ENCODE results near the gene TSHZ2. TPM values are rescaled to one million over a fixed set of nuclear protein-coding genes. Genes with fewer than 3 reads are reported as not detected.

Gene TSHZ2
- total and polyA plus RNA-seq, 2 experiments from 2014 or later, result 1.1 to 5.2 TPM

DNA sequence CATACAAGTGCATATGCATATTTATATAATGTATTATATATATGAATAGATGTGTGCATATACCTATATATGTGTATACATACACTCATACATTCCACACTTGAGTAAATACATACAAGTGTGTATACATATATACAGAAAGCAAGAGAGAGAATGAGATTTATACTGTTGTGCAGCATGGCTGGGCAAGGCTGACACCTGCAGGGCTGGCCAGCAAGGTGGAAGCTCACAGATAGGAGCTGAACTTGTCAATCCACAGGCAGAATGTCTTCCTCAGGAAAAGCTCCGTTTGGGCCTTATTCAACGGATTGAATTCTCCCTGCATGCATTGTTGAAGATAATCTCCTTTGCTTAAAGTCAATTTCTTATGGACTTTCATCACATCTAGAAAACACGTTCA lies 364.7 kb downstream of the TSHZ2 start:
- H3K9me2 ChIP-seq (replicated peaks; ENCODE audit: insufficient read depth), result no peaks in the 10 kb centered on the region
- H3K27ac ChIP-seq, result no peak overlapping the region
- no peaks in the 10 kb centered on the region for H3K79me2 ChIP-seq
- DNase-seq (ENCODE audit: low spot score), result no peak
- H3K9me3 ChIP-seq (ENCODE audit: low read depth), result no peaks in the 10 kb centered on the region
- 86% methylated on average over 3 of the region's 3 CpGs for WGBS (ENCODE audit: low lambda C conversion rate, missing lambda C conversion rate)
- TF ChIP-seq, protein P1, sequence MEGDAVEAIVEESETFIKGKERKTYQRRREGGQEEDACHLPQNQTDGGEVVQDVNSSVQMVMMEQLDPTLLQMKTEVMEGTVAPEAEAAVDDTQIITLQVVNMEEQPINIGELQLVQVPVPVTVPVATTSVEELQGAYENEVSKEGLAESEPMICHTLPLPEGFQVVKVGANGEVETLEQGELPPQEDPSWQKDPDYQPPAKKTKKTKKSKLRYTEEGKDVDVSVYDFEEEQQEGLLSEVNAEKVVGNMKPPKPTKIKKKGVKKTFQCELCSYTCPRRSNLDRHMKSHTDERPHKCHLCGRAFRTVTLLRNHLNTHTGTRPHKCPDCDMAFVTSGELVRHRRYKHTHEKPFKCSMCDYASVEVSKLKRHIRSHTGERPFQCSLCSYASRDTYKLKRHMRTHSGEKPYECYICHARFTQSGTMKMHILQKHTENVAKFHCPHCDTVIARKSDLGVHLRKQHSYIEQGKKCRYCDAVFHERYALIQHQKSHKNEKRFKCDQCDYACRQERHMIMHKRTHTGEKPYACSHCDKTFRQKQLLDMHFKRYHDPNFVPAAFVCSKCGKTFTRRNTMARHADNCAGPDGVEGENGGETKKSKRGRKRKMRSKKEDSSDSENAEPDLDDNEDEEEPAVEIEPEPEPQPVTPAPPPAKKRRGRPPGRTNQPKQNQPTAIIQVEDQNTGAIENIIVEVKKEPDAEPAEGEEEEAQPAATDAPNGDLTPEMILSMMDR (IDR thresholded peaks at IDR 0.05; ENCODE audit: poor library complexity), result peak; percentile 5
- TF ChIP-seq EZH2phosphoT487 (IDR thresholded peaks at IDR 0.05; ENCODE audit: low read depth, severe bottlenecking, unreplicated experiment), result no peak
- H3K4me1 ChIP-seq (ENCODE audit: insufficient read depth), result peaks cover 4% of the 10 kb centered on the region
- H3K27me3 ChIP-seq, result no peaks in the 10 kb centered on the region
- H4K20me1 ChIP-seq (ENCODE audit: insufficient read depth, poor library complexity, severe bottlenecking), result no peaks in the 10 kb centered on the region
- H2AFZ ChIP-seq, result no peak overlapping the region
- H3K36me3 ChIP-seq (replicated peaks; ENCODE audit: insufficient read depth, low read depth), result no peaks in the 10 kb centered on the region
- no peak overlapping the region for H3K4me2 ChIP-seq
- H3K4me3 ChIP-seq, result no peak overlapping the region

DNA sequence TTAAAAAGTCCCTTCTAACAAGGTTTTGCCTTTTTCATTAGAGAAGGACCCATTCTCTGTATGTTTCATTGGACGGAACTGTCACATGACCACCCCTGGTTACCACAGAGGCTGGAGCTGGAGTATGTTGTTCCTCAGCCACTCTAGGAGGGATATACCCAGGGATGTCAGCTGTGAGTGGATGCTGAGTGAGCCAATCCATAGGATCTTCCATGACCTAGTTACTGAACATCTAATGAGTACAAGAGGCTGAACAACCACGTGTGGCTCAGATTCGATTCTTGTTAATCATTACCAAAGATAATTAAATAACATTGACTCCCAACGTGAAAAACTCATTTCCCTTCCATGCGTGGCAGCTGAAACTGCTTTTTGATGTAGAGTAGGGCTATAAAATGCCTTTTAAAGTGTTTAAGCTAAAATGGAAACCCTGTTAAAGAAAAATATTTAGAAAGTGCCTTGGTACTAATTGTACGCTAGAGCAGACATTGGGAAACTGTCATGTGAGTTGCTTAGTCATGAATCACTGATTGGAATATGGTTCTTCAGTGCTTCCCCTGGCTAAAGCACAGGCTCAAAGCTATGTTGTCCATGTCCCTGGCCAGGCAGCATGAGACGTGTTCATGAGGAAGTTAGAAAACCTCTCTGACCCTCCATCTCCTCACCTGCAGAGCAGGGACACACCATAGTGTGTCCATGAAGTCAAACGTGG lies 365.4 kb downstream of the TSHZ2 start:
- Histone ChIP-seq H3K9me3 (ENCODE audit: low read depth) (no peaks in the 10 kb centered on the region), H2AFZ (no peak overlapping the region), H3K4me3 (no peak overlapping the region), H3K4me2 (no peak overlapping the region), H3K4me1 (ENCODE audit: insufficient read depth) (peaks cover 4% of the 10 kb centered on the region), H3K36me3 (replicated peaks; ENCODE audit: insufficient read depth, low read depth) (no peaks in the 10 kb centered on the region), H3K27ac (peak overlapping the region; percentile 68), H3K79me2 (no peaks in the 10 kb centered on the region), H4K20me1 (ENCODE audit: insufficient read depth, poor library complexity, severe bottlenecking) (no peaks in the 10 kb centered on the region), H3K27me3 (no peaks in the 10 kb centered on the region), H3K9me2 (replicated peaks; ENCODE audit: insufficient read depth) (no peaks in the 10 kb centered on the region)
- WGBS (ENCODE audit: low lambda C conversion rate, missing lambda C conversion rate), result 75% methylated on average over 8 of the region's 8 CpGs
- TF ChIP-seq EZH2 (IDR thresholded peaks at IDR 0.05; ENCODE audit: borderline replicate concordance), result no peak
- TF ChIP-seq, protein P1 (IDR thresholded peaks at IDR 0.05; ENCODE audit: poor library complexity), result no peak
- TF ChIP-seq EZH2phosphoT487 (IDR thresholded peaks at IDR 0.05; ENCODE audit: low read depth, severe bottlenecking, unreplicated experiment), result no peak
- peak; percentile 20 for DNase-seq (ENCODE audit: low spot score)

DNA sequence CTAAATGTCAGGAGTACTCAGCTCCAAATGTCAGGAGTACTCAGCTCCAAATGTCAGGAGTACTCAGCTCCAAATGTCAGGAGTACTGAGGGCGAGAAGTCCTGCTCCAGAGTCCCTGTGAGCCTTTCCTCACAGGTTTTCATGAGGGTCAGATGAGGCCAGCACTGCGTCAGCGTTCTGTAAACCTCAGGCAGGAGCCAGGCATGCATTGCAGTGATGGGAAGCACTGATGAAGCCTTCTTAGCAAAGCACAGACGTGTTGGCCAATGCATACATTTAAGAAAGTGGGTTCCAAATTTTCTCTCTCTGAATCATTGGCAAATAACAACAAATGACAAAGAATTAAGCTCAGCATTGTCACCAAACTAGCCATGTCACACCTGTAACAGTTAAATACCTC lies 366.6 kb downstream of the TSHZ2 start:
- TF ChIP-seq EZH2 (IDR thresholded peaks at IDR 0.05; ENCODE audit: borderline replicate concordance), result no peak
- TF ChIP-seq, protein P1 (IDR thresholded peaks at IDR 0.05; ENCODE audit: poor library complexity), result no peak
- no peak for TF ChIP-seq EZH2phosphoT487 (IDR thresholded peaks at IDR 0.05; ENCODE audit: low read depth, severe bottlenecking, unreplicated experiment)
- Histone ChIP-seq H3K4me2 (no peak overlapping the region), H2AFZ (no peak overlapping the region), H3K4me1 (ENCODE audit: insufficient read depth) (peaks cover 4% of the 10 kb centered on the region), H3K4me3 (no peak overlapping the region), H3K9me3 (ENCODE audit: low read depth) (no peaks in the 10 kb centered on the region), H3K79me2 (no peaks in the 10 kb centered on the region), H3K36me3 (replicated peaks; ENCODE audit: insufficient read depth, low read depth) (no peaks in the 10 kb centered on the region), H4K20me1 (ENCODE audit: insufficient read depth, poor library complexity, severe bottlenecking) (no peaks in the 10 kb centered on the region), H3K9me2 (replicated peaks; ENCODE audit: insufficient read depth) (no peaks in the 10 kb centered on the region), H3K27me3 (no peaks in the 10 kb centered on the region), H3K27ac (no peak overlapping the region)
- DNase-seq (ENCODE audit: low spot score), result no peak
- WGBS (ENCODE audit: low lambda C conversion rate, missing lambda C conversion rate), result 90% methylated on average over 4 of the region's 4 CpGs
